Heart left ventricle (tissue), 13 donors: ENCODE measurements around the gene ZC3H10.

ENCODE experiments used
- POLR2A ChIP-seq, 2 donors: fragments of 450-650 bp; IDR thresholded peaks; one replicate each; pipeline ENCODE4 v1.6.1; 2017; ENCODE audit warnings: antibody characterized with exemption in 2 of 2, mild to moderate bottlenecking in 2 of 2, moderate library complexity in 2 of 2
- TF ChIP-seq, protein P1 (sequence below), 12 donors: fragments of 200-600 bp; sonication (generic) in 4 of 12; IDR thresholded peaks; one replicate each; pipeline versions ENCODE4 v1.5.0 to v1.8.0; 2018 to 2022; ENCODE audit warnings: antibody characterized with exemption in 12 of 12, mild to moderate bottlenecking in 5 of 12
- donor health status: ischemic (EF 13 %, LVEDD 7.1; RV severe dilation, severe dysfunction).
- donor health status: DM: no; HTN: yes; CAD: no.
- donor health status: DM: no; HTN: no; CAD: no.
- donor health status: ischemic (EF 25% LVEDD 6.9; RV normal size, moderate dysfunction).
- donor health status: ischemic (EF 25% LVEDD 5.7; RV mildly dilated, moderate dysfunction).
- donor health status: ischemic (EF 35%, LVEDD 5.7; RV mildly dilated, moderate dysfunction).
- donor health status: nonischemic (EF 11% LVEDD 7.7; RV severe dilation, severe dysfunction).
- donor health status: DM: yes; HTN: yes; CAD: no.
- donor health status: PGD.
- donor health status: ischemic (EF 29% LVEDD 5.4; RV normal size, mild dysfunction).
- donor health status: nonischemic (EF 23%, LVEDD 6.1; RV moderate dilation, normal function).

DNA sequence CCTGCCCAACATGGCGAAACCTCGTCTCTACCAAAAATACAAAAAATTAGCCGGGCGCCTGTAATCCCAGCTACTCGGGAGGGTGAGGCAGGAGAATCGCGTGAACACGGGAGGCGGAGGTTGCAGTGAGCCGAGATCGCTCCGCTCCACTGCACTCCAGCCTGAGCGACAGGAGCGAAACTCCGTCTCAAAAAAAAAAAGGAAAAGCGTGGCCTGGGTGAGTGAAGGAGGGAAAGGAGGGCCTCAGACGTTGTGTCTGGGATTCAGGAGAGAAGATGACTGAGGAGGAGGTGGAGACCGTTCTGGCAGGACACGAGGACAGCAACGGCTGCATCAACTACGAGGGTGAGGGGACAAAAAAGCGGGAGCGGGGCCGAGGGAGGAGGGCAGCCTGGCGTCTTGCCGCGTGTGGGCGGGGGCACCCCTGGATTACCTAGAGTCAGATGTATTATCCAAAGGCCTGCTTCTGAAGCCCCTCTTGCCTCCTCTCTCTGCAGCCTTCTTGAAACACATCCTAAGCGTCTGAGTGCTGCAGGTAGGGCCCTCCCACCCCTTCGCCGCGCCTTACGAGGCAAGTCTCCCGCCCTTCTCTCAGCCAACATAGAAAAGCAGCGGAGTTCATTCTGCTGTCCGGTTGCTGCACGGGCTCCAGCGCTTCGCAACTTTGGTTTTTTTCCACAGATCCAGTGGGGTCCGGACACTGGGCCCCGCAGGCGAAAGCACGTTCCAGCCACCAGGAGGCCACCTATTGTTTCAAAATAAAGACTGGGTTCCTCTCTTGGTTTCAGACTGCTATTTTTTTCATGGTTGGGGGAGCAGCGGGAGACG is 39.3 kb downstream of the ZC3H10 start:
- TF ChIP-seq, protein P1, sequence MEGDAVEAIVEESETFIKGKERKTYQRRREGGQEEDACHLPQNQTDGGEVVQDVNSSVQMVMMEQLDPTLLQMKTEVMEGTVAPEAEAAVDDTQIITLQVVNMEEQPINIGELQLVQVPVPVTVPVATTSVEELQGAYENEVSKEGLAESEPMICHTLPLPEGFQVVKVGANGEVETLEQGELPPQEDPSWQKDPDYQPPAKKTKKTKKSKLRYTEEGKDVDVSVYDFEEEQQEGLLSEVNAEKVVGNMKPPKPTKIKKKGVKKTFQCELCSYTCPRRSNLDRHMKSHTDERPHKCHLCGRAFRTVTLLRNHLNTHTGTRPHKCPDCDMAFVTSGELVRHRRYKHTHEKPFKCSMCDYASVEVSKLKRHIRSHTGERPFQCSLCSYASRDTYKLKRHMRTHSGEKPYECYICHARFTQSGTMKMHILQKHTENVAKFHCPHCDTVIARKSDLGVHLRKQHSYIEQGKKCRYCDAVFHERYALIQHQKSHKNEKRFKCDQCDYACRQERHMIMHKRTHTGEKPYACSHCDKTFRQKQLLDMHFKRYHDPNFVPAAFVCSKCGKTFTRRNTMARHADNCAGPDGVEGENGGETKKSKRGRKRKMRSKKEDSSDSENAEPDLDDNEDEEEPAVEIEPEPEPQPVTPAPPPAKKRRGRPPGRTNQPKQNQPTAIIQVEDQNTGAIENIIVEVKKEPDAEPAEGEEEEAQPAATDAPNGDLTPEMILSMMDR (IDR thresholded peaks at IDR 0.05), result peak; percentile 41 to 81 (median 60)
- TF ChIP-seq POLR2A (IDR thresholded peaks at IDR 0.05), result peak in 1 of 2 donors; percentile 23
